Measurements from ENCODE around the gene EDC3.

Gene EDC3

DNA sequence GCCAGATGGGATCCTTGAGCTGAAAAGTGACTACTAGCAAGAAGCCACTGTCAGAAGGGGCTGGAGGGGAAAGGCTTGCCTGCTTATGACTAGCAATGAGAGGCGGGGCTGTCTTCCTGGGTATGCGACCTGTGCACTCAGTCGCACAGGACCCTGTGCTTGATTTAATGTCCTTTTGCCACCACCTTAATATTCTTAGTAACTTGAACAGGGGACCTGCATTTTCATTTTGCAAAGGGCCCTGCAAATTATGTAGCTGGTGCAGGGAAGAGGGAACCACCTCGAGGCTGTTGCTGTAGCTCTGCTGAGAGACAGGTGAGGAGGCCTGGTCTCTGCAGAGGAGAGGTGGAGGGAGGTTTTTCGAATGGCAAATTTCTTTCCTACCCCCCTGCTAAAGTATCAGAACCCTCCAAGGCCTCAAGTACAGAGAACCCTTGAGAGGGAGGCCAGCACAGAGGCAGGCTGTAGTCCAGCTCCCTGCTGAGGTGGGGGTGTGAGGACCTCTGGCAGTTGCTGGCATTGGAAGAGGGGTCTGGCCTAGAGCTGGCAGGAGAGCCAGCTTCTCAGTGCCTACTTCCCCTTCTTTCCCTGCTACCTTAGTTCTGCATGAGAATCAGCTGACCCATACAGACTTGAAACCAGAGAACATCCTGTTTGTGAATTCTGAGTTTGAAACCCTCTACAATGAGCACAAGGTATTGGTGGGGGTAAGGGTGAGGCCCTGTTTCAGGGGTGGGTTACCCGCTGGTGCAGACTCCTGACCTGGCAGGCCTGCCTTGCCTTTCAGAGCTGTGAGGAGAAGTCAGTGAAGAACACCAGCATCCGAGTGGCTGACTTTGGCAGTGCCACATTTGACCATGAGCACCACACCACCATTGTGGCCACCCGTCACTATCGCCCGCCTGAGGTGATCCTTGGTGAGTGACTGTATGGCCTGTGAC, 68.8 kb downstream of the EDC3 start:
- no peak for FAIRE-seq

DNA sequence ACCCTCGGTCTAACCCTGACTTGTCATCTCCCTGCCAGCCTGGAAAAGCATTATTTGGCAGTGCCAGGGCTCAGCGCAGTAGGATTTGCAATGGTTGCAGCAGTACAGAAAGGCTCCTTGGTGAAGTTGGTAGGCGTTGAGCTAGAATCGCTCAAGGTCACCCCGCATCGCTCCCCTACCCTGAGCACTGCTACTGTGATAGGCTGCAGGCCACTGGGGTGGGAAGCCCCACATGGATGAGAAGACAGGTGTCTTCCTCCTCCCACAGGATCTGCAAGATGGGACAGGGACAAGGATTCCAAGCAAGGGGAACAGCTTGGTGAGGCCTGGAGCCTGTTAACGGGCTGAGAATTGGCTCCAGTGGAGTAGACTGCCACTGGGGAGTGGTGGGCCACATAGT, 69.5 kb downstream of the EDC3 start:
- FAIRE-seq, result no peak
- DNase-seq (ENCODE audit: insufficient read length, low spot score), result no peak

More for the DNA sequence above, 68.8 kb downstream of the EDC3 start:
- no peak for DNase-seq (ENCODE audit: insufficient read length, low spot score)

DNA sequence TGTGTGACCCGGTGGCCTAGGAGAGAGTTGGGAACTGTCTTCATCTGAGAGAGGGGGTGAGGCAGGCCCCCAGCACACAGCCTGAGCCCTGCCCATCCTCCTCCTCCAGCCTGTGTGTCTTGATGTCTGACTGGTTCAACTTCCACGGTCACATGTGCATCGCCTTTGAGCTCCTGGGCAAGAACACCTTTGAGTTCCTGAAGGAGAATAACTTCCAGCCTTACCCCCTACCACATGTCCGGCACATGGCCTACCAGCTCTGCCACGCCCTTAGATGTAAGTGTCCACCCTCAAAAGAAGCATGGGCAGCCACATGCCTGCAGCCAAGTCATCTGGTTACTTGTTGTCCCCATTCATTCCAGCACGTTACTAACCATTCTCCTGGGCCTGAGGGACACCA, 70.1 kb downstream of the EDC3 start:
- no peak for FAIRE-seq
- no peak for DNase-seq (ENCODE audit: insufficient read length, low spot score)

DNA sequence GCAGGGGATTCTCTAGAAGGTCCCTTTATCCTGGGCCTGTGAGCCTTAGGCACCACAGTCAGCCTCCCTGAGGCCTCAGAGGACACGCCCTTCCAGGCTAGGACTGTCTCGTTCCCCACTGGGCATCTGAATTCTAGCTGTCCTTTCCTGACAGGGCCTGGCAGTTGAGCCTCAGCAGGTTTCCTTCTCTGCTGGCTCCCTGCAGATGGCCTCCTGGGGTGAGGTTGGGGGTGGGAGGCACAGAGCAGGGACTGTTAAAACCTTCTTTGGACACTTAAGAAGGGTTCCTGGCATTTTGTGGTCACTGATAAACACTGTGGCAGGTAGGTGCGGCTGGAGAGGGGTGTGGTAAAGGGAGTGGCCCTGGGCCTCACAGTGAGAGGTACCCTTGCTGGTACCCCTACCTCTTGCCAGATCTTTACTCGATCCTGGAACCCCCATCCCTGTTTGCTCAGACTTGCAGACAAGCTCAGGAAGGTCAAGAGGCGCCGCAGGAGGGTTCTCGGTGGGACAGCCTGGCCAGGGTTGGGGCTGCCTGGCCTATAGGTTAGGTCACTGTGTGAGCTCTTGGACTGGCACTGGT, 71.7 kb downstream of the EDC3 start:
- FAIRE-seq (no peak), DNase-seq (ENCODE audit: insufficient read length, low spot score) (no peak)

DNA sequence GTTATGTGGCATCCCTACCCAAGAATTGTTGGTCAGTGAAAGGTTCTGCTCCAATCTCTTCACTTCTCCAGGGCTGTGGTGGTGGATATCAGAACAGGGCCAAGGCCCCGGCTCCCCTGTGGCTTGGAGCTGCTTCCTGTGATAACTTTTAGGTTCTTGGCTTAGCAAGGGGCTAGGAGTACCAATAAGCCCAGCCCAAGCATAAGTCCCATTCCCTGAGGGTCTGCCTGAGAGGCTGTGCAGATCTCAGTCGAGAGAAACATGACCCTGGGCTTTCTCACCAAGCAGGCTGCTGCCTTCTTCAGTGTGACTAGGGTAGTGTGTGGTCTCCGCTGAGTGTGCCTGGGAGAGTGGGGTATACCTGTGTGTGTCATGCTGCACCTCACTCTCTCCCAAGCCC, 73.1 kb downstream of the EDC3 start:
- FAIRE-seq (no peak), DNase-seq (ENCODE audit: insufficient read length, low spot score) (no peak)

DNA sequence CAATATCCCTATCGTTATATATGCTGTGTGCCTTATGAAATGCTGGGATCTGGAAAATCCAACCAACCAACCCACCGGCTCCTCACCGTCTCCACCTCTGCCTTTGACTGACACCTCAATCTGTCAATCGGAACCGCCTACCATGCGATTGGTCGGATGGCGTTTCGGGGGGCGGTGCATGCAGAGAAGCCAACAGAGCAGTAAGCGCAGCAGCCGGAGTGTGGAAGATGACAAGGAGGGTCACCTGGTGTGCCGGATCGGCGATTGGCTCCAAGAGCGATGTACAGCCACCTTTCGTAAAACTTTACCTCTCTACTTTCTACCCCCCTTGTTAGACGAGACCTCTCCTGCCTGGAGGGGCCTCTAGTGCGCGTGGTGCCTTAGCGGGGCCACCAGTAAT, 73.9 kb downstream of the EDC3 start:
- FAIRE-seq, result no peak
- DNase-seq (ENCODE audit: insufficient read length, low spot score), result no peak

DNA sequence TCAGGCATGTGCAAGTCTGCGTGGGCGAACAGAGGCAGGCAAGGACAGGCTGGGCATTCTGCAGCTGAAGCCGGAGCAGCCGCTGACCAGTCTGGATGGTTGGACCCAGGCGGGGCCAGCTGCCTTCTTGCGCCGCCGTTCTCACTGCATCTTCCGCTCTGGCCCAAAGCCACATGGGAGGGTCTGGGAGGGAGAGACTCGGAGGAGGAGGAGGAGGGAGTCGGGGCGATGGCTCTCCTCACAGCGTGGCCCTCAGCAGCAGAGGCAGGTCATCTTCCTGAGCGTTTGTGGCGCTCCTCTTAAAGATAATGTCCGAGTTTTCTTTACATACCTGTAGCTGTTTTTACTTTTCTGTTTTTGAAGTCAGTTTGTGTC, 74.3 kb downstream of the EDC3 start:
- no peak for DNase-seq (ENCODE audit: insufficient read length, low spot score)
- no peak for FAIRE-seq

DNA sequence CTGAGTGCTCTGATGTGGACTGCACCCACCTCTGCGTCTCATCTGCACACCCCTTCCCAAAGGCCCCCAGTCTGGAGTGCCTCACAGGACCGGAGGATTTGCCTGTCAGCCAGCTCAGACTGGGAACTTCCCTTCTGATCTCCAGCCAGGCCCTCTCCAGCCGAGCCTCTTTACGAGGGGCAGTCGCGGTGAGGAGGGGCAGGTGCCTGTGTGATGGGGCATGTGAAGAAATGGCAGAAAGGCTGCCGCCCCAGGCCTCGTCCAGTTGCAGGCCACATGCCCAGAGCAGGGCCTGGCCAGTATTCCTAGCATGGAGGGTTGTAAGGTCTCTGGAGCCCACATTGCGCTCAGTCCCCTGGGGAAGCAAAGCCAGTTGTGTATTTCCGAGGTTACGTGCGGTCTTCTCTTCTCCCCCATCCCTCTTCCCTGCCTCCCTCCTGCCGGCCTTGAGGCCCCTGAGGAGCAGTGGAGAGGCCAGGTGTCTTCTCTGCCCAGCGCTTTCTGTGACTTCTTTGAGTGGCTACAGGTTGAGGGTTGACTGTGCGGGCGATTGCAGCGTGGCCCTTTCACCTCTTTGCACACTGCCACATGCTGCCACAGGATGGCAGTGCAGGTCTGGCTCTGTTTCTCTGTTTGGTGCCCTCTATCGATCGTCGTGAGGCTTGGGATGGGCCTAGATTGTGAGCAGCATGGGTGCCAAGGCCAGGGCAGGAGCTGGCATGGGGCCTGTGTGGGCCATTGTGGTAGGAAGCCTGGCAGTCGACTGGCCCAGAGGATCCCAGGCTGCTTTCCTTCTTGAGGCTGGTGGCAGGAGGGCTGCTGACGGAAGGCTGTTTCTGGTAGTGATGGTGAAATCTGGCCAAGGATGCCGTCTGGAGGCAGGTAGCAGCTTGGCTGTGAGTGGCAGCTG, 74.9 kb downstream of the EDC3 start:
- FAIRE-seq (peak; percentile 4), DNase-seq (ENCODE audit: insufficient read length, low spot score) (peak; percentile 74)

DNA sequence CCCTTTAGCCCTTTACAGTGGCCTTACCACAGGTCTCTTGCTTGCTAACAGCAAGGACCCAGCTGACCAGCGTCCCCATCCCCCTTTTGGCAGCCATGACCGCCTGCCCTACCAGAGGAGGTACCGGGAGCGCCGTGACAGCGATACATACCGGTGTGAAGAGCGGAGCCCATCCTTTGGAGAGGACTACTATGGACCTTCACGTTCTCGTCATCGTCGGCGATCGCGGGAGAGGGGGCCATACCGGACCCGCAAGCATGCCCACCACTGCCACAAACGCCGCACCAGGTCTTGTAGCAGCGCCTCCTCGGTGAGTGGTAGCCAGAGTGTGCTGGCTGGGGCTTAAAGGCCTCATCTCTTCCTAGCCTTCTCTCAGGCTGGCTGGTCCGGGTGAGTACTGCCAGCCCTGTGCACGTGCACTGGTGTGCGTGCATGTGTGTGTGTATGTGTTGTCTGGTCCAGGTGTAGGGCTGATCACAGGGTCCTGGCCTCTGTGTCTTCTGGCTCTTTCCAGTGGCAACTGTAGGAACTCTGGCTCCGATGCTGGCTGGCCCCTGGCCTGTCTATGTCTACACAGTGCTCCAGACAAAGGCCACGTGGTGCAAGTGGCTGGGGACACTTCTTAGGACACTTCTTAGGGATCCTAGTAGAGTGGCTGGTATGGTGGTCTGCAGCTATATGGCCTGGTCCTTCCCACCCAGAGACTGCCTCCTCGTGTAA, 75.7 kb downstream of the EDC3 start:
- no peak for FAIRE-seq
- no peak for DNase-seq (ENCODE audit: insufficient read length, low spot score)

DNA sequence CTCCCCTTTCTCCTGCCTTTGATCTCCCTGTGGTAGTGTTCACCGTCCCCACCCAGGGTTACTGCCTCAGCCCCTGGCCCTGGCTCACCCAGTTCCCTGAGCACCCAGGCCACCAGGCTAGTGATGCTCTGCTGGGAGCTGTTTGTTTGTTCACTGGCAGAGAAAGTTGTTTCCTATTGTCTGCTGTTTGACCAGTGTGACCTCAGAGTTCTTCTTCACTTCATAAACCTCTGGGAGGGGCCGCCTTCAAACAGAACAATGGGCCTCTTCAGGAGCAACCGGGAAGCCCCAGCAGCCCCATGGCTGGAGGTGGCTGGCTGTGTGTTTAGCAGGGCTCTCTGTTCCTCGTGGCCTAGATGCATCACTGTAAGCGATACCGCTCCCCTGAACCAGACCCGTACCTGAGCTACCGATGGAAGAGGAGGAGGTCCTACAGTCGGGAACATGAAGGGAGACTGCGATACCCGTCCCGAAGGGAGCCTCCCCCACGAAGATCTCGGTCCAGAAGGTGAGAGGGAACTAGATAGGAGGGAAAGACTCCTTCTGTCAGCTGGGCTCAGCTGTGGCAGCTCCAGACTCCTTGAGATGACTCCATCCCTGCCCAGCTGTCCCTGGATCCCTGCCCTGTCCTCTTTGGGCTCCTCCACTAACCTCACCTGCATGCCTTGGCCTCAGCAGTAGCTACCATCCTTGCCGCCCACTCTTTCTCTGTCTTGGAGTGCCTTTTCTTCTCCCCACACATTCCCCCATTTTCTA, 76.8 kb downstream of the EDC3 start:
- no peak for FAIRE-seq
- DNase-seq (ENCODE audit: insufficient read length, low spot score), result no peak

DNA sequence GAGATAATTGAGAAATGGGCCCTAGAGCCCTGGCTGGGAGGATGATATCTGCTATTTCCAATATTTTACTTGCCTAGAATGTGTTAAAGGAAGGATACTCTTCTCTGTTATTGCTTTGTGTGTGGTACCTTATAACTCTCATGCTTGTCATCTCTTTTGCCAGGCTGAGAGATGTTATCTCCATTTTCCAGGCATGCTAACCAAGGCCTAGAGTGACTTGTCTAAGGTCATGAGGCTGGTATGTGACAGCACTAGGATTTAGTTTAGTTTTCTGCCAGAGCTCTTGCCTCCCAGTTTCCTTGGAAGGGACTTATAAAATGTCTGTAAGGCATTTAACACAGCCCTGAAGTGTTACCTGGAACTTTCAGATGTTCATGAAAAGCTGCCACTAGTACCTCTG, 78.8 kb downstream of the EDC3 start:
- DNase-seq (ENCODE audit: insufficient read length, low spot score) (no peak), FAIRE-seq (no peak)

DNA sequence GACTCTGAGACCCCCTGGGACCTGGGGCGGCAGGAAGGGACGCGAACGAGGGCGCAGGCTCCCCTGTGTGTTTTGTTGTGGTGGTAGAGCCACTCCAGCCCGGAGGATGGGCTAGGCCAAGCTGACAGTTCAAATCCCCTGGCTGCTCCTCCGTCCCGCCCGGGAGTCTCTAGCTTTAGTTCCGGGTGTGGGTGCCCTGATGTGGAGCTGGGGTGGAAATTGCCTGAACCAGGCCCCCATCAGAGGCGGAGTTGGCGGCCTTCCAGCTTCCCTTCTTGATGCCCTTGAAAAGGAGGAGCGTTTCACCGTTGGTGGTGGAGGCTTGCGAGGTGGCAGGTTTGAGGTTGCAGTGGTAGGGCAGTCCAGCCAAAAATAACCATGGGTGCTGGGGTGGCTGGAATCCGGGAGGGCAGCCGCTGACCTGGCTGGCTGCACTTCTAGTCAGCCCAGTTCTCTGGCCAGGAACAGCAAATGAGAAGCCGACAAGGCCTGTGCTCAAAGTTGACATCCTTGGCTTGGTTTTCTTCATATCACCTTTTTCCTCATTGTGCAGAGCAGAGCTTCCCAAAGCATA, 79.4 kb downstream of the EDC3 start:
- FAIRE-seq (no peak), DNase-seq (ENCODE audit: insufficient read length, low spot score) (no peak)

DNA sequence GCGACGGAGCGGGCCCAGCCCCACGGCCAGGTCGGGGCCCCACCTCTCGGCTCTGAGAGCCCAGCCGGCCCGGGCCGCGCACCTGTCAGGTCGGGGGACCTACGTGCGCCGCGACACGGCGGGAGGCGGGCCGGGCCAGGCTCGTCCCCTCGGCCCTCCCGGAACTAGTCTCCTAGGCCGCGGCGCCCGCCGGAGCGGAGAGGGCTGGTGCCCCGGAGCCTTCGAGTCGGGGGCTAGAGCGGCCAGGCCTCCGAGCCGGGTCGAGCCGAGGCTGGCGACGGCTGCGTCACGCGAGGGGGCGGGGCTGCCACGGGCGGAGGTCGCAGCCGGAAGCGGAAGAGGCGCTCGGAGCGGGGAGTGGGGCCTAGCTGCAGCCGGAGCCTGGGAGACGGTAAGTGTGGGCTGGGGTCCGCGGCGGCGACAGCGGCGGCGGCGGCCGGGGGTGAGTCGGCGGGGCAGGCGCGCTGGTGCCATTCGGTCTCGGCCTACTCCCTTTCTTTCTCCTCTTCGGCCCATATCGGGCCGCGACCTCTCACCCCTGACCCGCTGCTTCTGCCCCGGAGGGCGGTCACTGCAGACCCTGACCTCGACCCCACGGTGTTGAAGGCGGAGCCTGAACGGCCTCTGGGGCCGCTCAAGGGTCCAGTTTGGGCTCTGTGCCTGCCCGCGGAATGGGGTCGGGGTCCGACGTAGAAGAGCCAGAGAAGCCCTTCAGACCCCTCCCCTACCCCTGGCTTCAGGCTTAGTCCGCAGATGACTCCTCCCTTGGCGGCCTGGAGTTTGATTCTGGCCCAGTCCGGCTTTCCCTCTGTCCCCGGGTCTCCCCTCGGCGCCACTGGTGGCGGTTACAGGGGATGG, 80.1 kb downstream of the EDC3 start, which contains the start of gene CLK3:
CLK3 (plus strand) TSS at position 329 of the 858 bp plus-strand sequence. CDS start 3,361 bp downstream, outside the sequence.
- peak; percentile 93 for DNase-seq (ENCODE audit: insufficient read length, low spot score)
- peak; percentile 92 for FAIRE-seq

DNA sequence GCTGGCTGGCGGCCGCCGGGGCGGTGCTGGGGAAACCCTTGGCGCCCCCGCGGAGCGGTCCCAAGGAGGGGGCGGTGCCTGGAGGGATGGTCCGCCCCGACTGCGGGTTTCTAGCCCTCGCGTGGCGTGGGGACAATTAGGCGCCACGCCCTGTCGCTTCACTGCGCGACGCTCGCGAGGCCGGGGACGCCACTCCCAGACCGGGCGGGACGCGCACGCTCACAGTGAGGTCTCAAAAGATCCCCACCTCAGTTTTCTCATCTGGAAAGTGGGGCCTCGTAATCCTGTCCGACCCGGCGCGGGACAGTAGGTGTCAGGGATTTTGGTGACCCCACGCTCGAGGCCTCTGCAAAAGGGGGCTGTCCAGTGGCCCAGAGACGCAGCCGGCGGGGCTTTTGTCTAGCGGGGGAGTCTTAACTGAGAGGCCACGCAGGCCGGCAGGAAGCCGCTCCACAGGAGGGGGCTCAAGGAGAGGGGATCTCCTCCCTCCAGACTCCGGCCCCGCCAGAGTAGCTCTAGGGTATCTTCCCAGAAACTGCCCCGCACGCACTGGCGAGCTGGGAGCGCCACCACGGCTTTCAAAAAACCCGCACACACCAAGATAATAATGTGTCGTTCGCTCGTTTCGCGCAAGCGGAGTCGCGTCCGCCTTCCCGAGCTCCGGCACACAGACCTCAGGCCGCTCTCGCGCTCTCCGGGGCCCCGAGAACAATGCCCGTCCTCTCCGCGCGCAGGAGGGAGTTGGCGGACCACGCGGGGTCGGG, 80.9 kb downstream of the EDC3 start:
- DNase-seq (ENCODE audit: insufficient read length, low spot score) (no peak), FAIRE-seq (no peak)

DNA sequence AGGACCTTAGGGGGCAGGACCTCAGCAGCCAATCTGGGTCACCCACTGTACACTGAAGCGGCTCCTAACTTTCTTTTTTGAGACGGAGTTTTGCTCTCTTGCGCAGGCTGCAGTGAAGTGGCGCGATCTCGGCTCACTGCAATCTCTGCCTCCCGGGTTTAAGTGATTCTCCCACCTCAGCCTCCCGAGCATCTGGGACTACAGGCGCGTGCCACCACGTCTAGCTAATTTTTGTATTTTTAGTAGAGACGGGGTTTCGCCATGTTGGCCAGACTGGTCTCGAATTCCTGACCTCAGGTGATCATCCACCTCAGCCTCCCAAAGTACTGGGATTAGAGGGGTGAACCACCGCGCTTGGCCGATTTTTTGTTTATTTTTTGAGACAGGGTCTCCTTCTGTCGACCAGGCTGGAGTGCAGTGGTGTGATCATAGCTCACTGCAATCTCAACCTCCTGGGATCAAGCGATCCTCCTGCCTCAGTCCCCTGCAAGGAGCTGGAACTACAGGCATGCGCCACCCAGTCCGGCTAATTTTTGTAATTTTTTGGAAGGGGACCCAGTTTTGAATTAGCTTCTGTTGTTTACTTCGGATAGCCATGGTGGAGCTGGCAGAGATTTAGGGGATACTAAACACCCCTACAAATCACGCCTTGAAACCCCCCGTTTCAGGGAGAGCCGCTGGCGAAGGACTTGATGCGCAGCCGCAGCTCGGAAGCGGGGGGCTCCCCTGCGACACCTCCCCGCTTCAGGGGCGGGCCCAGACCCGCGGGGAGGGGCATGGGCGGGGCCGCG, 81.7 kb downstream of the EDC3 start:
- DNase-seq (ENCODE audit: insufficient read length, low spot score) (peak; percentile 92), FAIRE-seq (no peak)

DNA sequence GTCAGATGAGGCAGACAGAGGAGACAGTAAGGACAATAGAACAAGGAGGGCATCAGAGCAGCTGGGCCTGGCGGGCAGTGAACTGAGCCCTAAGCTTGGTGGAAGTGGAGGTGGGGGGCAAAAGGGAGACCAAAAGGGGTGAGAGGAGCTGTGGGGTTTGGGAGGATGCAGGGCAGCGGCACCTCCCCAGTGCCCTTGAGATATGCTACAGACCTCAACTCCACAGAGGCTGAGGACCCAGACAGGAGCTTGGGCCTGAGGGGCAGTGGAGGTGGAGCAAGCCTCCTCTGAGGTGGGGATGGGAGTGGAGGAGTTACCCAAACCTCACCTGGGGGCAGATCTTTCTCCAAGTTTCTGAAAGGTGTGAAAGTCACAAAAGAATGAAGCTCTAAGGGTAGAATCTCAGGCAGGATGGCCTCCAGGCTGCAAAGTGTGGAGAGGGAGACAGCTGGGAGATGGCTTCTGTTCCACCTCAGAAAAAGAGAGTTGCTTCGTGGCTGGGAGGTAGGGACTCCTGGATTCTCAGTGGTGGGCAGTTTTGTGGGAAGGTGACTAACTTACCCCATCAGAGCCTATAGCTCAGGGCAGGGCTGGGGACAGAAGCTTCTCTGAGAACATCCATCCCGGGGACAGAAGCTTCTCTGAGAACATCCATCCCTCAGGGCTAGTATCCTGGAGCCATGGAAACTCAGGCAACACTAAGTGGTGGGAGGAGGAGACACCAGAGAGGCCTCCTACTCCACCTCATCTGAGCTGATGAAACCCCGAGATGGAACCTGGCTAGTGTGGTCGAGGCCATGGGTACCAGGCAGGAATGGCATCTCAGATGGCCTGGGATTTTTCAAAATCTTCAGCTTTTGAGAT, 82.5 kb downstream of the EDC3 start:
- no peak for DNase-seq (ENCODE audit: insufficient read length, low spot score)
- FAIRE-seq, result no peak
